ENCODE data around the gene TRIM71.
"Not testable (repeated sequence)": the region's sequence is repeated elsewhere in the genome, so short reads cannot be mapped to it uniquely, and the experiment has no call there.

Gene TRIM71

DNA sequence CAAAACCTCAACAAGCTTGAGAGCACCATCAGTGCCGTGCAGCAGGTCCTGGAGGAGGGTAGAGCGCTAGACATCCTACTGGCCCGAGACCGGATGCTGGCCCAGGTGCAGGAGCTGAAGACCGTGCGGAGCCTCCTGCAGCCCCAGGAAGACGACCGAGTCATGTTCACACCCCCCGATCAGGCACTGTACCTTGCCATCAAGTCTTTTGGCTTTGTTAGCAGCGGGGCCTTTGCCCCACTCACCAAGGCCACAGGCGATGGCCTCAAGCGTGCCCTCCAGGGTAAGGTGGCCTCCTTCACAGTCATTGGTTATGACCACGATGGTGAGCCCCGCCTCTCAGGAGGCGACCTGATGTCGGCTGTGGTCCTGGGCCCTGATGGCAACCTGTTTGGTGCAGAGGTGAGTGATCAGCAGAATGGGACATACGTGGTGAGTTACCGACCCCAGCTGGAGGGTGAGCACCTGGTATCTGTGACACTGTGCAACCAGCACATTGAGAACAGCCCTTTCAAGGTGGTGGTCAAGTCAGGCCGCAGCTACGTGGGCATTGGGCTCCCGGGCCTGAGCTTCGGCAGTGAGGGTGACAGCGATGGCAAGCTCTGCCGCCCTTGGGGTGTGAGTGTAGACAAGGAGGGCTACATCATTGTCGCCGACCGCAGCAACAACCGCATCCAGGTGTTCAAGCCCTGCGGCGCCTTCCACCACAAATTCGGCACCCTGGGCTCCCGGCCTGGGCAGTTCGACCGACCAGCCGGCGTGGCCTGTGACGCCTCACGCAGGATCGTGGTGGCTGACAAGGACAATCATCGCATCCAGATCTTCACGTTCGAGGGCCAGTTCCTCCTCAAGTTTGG lies 72.9 kb downstream of the TRIM71 start:
- no peak for DNase-seq (ENCODE audit: low spot score)

DNA sequence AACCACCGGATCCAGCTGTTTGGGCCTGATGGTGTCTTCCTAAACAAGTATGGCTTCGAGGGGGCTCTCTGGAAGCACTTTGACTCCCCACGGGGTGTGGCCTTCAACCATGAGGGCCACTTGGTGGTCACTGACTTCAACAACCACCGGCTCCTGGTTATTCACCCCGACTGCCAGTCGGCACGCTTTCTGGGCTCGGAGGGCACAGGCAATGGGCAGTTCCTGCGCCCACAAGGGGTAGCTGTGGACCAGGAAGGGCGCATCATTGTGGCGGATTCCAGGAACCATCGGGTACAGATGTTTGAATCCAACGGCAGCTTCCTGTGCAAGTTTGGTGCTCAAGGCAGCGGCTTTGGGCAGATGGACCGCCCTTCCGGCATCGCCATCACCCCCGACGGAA lies 73.6 kb downstream of the TRIM71 start:
- DNase-seq (ENCODE audit: low spot score): no peak

DNA sequence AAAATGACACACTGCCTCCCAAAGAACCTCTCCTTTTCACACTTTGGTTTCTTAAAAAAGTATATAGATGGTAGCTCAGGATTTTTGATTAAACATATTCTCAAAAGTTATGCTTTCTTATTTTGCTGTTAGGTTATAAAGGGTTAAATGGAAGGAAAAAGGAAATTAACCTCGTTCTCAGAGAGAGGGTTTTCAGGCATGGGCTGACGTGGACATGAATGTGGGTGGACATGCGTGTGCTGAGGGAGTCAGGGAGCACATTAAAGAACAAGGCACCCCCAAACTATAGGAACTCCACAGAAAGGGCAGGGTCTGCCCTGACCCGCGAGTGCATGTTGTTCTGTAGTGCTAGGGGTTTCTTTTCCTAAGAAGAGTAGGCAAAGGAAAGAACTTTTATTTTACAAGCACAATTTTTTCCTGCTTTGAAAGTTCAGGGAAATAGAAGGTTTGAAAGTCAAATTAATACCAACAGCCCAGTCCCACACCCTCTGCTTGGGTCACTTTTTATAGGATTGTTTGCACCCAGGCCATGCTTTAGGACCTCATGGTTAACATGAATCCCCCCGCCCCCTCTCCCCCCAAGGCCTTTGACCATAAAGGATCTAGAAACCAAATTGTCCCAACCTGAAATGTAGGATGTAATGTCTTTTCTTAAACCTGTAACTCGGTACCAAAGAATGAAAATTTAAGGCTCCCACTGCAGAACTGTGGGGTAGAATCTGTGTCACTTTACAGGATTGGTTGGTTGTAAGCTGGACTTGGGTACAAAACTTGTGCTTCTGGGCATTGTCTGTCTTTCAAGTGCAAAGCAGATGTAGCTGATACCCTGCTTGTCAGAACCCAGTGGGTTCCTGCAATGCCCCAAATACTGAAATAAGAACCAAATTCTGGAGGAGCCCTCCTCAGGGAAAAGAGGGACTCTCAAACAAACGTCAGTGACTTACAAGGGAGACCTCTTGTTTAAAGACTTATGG lies 75.1 kb downstream of the TRIM71 start:
- no peak for DNase-seq (ENCODE audit: low spot score)

DNA sequence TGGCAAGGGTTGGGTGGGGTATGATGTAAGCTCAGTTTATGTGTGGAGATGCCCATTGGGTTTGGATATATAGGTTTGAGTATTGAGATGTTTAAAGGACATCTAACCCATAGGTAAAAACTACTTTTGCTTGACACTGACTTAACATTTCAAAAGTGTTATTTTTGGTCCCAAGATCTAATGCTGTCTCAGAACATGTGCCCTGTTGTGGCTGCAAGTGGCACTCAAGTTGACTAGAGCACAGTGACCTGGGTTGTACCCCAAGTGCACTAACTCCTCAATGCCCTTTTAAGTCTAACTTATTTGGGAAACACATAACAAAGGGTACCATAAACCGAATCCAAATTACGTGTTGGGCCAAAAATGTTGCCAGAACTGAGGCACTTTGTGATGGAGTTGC lies 77.2 kb downstream of the TRIM71 start:
- DNase-seq (ENCODE audit: low spot score): no peak

DNA sequence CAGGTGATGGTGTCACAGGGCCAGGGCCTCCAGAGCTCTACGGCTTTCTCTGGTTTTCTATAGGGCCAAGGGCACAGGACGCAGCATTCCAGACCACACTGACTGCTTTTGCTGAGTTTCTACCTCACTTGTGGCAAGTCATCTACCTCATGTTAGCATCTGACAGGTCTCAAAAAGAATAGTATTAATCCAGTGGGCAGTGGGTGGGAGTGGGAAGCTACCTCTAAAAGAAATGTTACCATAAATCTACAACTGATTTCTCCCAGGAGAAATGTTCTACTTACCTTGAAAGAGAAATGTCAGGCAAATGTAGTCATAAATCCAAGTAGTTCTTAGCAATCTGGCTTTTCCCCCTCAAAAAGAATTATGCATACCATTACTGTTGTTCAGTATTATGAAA lies 77.9 kb downstream of the TRIM71 start:
- no peak for DNase-seq (ENCODE audit: low spot score)

DNA sequence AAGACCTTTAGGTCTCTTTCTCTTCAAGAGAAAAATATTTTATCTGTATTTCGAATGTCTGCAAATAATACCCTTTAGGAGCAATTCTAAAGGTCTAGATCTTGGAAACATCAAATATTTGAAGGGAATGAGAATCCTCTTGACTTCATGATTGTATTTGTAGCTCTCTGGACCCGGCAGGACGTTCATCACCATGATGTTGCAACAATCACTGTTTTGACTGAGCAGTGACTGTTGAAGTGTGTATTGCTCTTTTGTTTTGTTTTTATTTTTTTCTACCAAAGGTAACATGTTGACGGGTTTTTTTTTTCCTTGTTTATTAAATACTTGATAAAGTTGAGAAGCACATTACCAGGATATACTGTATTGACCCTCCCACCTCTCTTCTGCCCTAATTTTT lies 78.3 kb downstream of the TRIM71 start:
- DNase-seq (ENCODE audit: low spot score): no peak

DNA sequence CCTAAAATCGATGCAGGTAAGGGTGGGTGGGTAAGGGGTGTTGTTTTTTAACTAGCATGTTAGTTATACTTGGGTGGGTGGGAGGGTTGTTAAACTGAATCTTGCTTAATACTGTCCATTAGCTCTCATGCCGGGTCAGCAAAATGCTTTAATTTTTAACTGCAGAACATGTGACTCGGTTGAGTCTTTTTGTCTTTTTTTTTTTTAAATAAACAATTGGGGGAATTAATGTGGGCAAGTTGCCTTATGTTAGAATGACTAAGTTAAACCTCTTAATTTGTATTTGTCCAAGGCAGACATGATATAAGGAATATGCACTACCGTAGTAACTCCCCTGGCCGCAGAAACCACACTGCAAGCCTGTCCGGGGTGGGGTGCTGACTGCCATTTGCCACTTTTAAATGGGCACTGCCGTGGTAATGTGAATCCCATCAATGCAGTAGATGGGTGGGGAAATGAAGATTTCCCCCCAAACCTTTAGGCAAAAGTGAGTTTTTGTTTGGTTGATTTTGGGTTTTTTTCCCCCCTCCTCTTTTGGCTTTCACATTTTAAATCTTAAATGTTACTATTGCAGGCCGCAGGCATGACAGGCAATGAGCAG lies 79.3 kb downstream of the TRIM71 start:
- DNase-seq (ENCODE audit: low spot score): no peak

DNA sequence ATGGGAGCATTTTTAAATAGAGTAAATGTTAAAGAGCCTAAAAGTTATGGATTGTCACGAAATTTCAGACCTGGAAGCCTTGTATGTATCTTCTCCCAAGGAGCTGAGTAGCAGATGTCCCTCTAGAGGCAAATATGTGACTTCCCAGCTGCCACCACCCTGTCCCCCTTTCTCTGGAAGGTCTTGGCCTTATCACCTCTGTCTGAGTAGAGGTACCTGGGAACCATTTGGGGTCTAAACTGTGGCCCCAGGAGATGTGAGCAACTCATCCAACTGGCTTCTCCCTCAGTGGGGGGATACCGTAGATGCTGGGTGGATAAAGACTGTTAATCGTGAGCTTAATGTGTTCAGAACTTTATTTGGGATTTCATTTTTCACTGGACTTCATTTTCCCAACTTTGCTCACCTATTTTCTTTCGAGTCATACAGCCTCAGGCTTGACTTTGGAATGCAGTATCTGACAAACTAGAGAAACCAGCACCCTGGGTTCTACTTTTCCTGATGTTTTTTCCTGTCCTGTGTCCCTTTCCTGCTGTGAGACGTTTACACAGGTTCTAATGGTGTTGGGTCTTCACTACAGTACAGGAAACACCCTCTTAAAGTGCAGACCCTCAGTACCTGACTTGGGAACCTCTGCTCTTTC lies 80.3 kb downstream of the TRIM71 start:
- DNase-seq (ENCODE audit: low spot score): no peak

DNA sequence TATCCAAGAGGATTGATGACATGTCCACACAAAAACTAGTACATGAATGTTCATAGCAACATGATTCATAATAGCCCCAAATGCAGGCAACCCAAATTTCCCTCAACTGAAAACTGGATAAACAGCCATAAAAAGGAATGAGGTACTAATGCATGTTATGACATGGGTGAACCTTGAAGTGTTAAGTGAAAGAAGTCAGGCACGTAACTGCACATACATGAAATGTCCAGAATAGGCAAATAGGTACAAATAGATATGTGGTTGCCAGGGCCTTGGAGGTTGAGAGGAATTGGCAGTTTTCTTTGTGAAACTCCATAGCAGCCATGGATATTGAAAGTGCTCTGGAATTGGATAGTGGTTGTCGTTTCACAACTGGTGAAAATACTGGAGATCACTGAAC lies 81.5 kb downstream of the TRIM71 start:
- DNase-seq (ENCODE audit: low spot score): no peak

DNA sequence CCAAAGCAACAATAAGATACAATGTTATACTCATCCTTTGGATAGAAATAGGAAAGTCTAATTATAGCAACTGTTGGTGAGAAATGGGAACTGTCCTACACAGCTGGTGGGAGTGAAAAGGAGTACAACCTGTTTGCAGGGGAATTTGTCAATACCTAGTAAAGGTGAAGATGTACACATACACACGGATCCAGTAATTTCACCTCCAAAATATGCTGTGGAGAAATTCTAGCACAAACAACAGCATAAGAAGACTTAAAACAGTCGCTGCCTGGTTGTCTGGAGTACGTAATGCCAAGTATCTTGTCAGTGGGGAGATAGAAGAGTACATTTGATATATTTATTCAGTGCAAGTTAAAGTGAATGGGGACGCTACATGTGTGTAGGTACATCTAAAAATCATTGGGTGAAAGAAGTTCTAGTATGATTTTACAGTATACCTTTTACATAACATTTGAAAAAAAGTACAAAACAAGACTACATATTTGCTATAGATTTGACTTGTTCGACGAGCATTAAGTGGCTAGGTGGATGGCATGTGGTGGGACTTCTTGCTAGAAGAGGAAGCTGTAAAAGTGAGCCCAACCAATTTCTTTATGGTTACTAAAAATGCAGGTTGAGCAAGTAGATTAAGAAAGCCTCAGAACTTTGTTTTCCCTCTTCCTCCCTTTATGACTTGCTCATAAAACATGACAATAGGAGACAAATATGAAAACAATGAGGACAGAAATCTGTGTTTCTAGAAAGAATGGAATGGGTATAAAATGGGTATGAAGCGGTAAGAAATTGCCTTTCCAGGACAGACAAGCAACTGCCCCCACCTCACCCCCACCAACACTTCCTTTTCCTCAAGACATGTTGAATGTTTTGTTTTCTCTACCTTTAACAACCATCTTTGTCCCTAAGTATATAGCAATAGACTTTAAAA lies 83.5 kb downstream of the TRIM71 start:
- DNase-seq (ENCODE audit: low spot score): no peak

DNA sequence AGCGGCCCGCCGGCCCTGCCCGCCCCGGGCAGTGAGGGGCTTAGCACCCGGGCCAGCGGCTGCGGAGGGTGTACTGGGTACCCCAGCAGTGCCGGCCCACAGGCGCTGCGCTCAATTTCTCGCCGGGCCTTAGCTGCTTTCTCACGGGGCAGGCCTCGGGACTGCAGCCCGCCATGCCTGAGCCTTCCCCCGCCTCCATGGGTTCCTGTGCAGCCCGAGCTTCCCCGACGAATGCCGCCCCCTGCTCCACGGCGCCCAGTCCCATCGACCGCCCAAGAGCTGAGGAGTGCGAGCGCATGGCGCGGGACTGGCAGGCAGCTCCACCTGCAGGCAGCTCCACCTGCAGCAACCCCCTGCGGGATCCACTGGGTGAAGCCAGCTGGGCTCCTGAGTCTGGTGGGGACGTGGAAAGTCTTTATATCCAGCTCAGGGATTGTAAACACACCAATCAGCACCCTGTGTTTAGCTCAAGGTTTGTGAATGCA lies 85.1 kb downstream of the TRIM71 start:
- DNase-seq (ENCODE audit: low spot score): not testable (repeated sequence)

DNA sequence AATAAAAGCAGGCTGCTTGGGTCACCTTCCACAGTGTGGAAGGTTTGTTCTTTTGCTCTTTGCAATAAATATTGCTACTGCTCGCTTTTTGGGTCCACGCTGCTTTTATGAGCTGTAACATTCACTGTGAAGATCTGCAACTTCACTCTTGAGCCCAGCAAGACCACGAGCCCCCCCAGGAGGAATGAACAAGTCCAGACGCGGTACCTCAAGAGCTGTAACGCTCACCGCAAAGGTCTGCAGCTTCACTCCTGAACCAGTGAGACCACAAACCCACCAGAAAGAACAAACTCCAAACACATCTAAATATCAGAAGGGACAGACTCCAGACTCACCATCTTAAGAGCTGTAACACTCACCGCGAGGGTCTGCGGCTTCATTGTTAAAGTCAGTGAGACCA lies 86.2 kb downstream of the TRIM71 start:
- DNase-seq (ENCODE audit: low spot score): no peak

DNA sequence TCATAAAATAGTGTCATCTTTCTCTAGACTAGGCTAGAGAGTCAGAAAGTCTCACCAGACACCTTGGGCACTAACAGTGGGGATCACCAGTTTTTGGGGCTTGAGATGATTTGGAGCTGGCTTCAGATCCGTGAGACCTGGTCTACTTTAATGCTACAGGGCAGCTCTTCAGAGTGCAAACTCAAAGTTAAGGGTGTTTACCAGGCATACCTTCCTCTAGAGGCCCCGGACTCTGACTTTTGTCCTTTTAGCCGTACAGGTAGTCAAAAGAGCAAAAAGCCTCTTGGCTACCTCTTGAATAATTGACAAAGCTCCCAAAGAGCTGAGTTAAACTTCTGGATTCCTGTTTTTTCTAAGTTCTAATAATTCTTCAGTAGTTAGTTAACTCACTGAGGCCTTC lies 92.2 kb downstream of the TRIM71 start:
- DNase-seq (ENCODE audit: low spot score): no peak

DNA sequence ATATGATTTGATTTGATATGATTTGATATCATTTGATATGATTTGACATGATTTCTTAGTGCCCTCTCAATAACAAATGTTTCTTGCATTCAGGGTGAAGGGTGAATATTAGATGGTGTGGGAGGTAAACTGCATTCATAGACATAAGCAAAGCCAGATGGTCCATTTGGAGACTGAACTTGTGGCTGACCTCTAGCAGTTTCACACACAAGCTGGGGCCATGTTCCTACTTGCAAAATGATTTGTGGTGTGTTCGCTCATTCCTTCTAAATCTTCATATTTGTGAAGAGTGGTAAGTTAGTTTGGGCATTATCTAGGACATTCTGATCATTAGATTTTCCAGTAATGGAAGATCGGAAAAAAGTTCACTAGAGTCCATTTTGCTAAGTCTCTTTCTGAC lies 93.2 kb downstream of the TRIM71 start:
- DNase-seq (ENCODE audit: low spot score): no peak

DNA sequence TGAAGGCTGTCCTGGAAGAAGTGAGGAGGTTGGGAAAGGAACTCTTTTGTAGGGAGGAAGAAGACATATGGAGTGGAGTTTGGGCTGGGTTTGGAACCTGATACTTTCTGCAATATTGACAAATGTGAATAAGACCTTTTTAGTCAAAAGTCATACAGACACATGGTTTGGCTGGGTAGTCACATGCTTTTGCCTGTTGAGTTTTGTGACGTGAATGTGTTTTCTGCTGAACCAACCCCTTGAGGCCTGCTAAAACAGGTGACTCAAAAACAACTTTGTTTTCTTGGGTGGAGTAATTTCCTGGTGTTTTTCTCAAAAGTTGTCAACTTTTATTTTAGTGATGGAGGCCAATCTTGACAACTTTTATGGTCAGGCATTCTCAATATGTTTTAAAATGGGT lies 94.2 kb downstream of the TRIM71 start:
- no peak for DNase-seq (ENCODE audit: low spot score)

DNA sequence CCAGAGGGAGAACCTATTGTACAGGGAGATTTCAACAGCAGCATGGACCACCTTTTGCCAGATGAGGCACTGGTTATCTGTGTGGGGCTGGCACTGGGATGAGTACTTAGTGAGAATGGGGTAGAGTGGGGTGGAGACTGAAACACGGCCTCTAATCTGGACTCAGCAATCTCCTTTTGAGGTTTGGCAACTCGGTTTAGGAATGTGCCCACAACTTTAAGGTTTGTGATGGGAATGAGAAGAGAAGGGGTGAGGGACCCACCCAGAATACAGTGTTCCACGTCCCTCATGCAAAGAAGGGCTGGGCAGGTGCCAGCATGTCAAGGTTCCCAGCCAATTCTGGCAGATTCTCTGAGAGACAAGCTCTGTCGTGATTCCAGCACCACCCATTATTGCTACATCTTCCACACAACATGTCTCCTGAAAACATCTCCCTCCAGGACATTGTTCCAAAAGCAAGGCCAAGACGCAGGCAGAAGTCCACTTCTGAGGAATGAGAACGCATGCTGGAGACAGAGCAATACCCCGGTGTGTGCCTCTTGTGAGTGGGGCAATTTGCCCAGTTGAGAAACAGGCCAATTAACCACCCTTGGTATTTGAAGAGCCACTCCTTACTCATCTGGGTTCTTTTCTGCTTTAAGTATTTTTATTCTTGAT lies 96.1 kb downstream of the TRIM71 start:
- DNase-seq (ENCODE audit: low spot score): no peak

DNA sequence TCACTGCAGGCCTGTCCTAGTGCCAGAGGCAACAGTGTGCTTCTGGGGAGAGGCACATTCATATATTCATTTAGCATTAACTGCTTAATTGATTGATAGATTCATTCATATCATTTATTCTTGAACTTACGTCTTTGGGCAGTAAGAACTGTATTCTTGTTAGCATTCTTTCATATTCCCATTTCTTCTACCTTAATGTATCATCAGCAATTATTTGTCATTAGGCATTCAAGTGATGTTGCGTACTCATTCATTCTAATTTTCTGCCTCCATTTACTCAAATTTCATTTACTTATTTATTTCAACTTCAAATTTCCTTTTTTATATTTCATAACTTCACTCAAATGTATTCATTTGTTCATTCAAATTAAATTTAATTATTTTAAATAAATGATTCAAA lies 102.1 kb downstream of the TRIM71 start:
- DNase-seq (ENCODE audit: low spot score): no peak

DNA sequence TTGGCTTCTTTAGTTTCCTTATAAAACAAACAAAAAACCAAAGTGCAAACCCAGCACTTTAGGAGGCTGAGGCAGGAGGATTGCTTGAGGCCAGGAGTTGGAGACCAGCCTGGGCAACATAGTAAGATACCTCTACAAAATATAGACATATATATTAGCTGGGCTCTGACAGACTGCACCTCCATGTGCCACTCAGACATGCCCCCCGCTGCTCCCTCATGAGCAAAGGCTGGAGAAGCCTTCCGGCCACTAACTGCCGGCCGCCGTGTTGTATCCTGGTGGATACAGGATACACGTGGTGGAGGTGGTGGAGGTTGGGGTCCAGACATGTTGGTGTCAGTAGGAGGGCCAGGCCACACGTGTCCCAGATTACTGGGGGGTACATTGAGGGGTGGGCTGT lies 104.3 kb downstream of the TRIM71 start:
- DNase-seq (ENCODE audit: low spot score): no peak

DNA sequence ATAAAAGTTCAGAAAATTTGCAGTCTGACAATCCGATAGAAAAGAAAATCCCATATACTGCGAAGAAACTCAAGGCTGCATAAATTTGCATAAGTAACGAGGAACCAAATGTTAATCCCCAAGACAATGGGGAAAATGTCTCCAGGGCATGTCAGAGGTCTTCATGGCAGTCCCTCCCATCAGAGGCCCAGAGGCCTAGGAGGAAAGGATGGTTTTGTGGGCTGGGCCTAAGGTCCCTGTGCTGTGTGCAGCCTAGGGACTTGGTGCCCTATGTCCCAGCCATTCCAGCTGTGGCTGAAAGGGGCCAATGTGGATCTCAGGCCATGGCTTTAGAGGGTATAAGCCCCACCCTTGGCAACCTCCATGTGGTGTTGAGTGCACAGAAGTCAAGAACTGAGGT lies 112.4 kb downstream of the TRIM71 start:
- DNase-seq (ENCODE audit: low spot score): no peak

DNA sequence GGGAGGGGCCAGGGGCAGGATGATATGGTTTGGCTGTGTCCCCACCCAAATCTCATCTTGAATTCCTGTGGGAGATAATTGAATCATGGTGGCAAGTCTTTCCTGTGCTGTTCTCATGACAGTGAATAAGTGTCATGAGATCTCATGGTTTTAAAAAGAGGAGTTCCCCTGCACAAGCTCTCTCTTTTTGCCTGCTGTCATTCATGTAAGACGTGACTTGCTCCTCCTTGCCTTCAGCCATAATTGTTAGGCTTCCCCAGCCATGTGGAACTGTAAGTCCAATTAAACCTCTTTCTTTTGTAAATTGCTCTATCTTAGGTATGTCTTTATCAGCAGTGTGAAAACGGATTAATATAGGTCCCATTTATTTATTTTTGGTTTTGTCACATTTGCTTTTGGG lies 113.5 kb downstream of the TRIM71 start:
- DNase-seq (ENCODE audit: low spot score): not testable (repeated sequence)

Measured in SW480 (cell line).